GM12878 (cell line): ENCODE results near the gene DNAJC5G. TPM values are rescaled to one million over a fixed set of nuclear protein-coding genes. Genes with fewer than 3 reads are reported as not detected.

Experiments used
- CBX5 ChIP-seq: sonication (generic); IDR thresholded peaks from 2 replicates; pipeline ENCODE4 v1.6.1; 2016; ENCODE audit warnings: low read depth, moderate library complexity, mild to moderate bottlenecking, inconsistent platforms
- CEBPZ ChIP-seq: fragments of 150-350 bp; IDR thresholded peaks from 2 replicates; pipeline ENCODE4 v1.6.1; 2016; ENCODE audit warnings: low read depth, low read length
- EED ChIP-seq: sonication (generic); IDR thresholded peaks from 2 replicates; pipeline ENCODE4 v1.6.1; 2016; ENCODE audit warnings: antibody characterized with exemption, low read depth
- IRF3 ChIP-seq: fragments of 450-650 bp; IDR thresholded peaks from 2 replicates; pipeline ENCODE4 v1.6.1; 2014; ENCODE audit warnings: mild to moderate bottlenecking
- LARP7 ChIP-seq: fragments of 450-650 bp; IDR thresholded peaks from 2 replicates; pipeline ENCODE4 v1.6.1; 2017; ENCODE audit warnings: mild to moderate bottlenecking
- MTA3 ChIP-seq: IDR thresholded peaks from 2 replicates; pipeline ENCODE4 v1.6.1; 2012; ENCODE audit warnings: low read length, inconsistent platforms, borderline replicate concordance
- NBN ChIP-seq: fragments of 450-650 bp; IDR thresholded peaks from 2 replicates; pipeline ENCODE4 v1.6.1; 2016
- RBBP5 ChIP-seq: fragments of 200-600 bp; sonication (generic); conservative IDR thresholded peaks from 2 replicates; pipeline ENCODE4 v1.6.1; 2016
- SKIL ChIP-seq: fragments of 450-650 bp; IDR thresholded peaks from 2 replicates; pipeline ENCODE4 v1.6.1; 2017; ENCODE audit warnings: mild to moderate bottlenecking, low read depth, inconsistent platforms; ENCODE audit not compliant: poor library complexity, severe bottlenecking
- ZBTB33 ChIP-seq: fragments of 450-650 bp; IDR thresholded peaks from 2 replicates; pipeline ENCODE4 v1.6.1; 2017; ENCODE audit warnings: mild to moderate bottlenecking
- polyA plus RNA-seq, 11 experiments: library from polyadenylated mRNA; depleted of rRNA in 4 of 11; unstranded in 6 of 11; stranded (reverse) in 5 of 11; fragments of >200 nt; fragmentation: Nextera tagmentation in 4 of 11; fragmentation: Illumina TruSeq in 1 of 11; extraction: Ambion mirVana in 4 of 11; extraction: Trizol in 1 of 11; gene quantifications; 1 replicate in 1 of 11; 2 replicates in 10 of 11; pipeline versions ENCODE4 v1.2.1 to v1.2.3, GENCODE V29; 2011 to 2016; ENCODE audit warnings: inconsistent platforms in 2 of 11, missing spikeins in 2 of 11, low read depth in 1 of 11
- total RNA-seq, 4 experiments: library from RNA; depleted of rRNA in 3 of 4; stranded (reverse); fragments of >200 nt in 3 of 4; fragmentation: Illumina TruSeq in 1 of 4; extraction: Trizol in 1 of 4; gene quantifications; 2 replicates each; pipeline versions ENCODE4 v1.2.1 to v1.2.3, GENCODE V29; 2013 to 2021

DNAJC5G gene
- total and polyA plus RNA-seq, 10 of the 15 experiments (the other 5 are each of a cell fraction or from before 2014, with no cell fraction given), result not detected

GRCh38 chr2:27281855-27282559 is 6.8 kb downstream of the DNAJC5G start, which contains the start of gene TRIM54 (continued):
- TF ChIP-seq SKIL, result no peak
- no peak for TF ChIP-seq IRF3
- TF ChIP-seq RBBP5, result no peak
- TF ChIP-seq ZBTB33, result no peak
- TF ChIP-seq CBX5, result no peak
- TF ChIP-seq LARP7, result no peak
- no peak for TF ChIP-seq NBN
- no peak for TF ChIP-seq MTA3
- TF ChIP-seq EED, result no peak
- TF ChIP-seq CEBPZ, result no peak
